GM23338 (cell line): Measurements from ENCODE around the gene HACL1. TPM values are rescaled to one million over a fixed set of nuclear protein-coding genes. Genes with fewer than 3 reads are reported as not detected.
A peak's percentile ranks its signal among the peaks of the same experiment; 100 is the strongest.

Source experiments
- ATAC-seq: fragments of 200-7000 bp; cut with Tn5 transposase; 3 replicates; pipeline ENCODE4 v1.9.1; 2020
- DNase-seq: peaks from one replicate; pipeline ENCODE4 v3.0.0-alpha.2; 2015; ENCODE audit warnings: low spot score
- H2AFZ ChIP-seq: fragments of 200-600 bp; sonication (generic); 2 replicates; pipeline ENCODE4 v1.8.0; 2016; ENCODE audit warnings: antibody characterized with exemption, mild to moderate bottlenecking, moderate library complexity
- H3F3A ChIP-seq: fragments of 200-600 bp; sonication (generic); replicated peaks from 2 replicates; pipeline ENCODE4 v1.8.0; 2017; ENCODE audit warnings: antibody characterized with exemption, mixed run types, low read depth
- H3K27ac ChIP-seq: fragments of 200-600 bp; sonication (generic); 2 replicates; pipeline ENCODE4 v1.6.1; 2016; ENCODE audit warnings: low read depth
- H3K27me3 ChIP-seq: fragments of 200-600 bp; sonication (generic); 2 replicates; pipeline ENCODE4 v1.8.0; 2016; ENCODE audit warnings: mild to moderate bottlenecking, mixed run types, moderate library complexity; ENCODE audit not compliant: insufficient read depth
- H3K36me3 ChIP-seq: fragments of 200-600 bp; sonication (generic); 2 replicates; pipeline ENCODE4 v1.8.0; 2016; ENCODE audit warnings: mild to moderate bottlenecking; ENCODE audit not compliant: insufficient read depth
- H3K4me1 ChIP-seq: fragments of 200-600 bp; sonication (generic); 2 replicates; pipeline ENCODE4 v1.8.0; 2016; ENCODE audit warnings: mild to moderate bottlenecking, moderate library complexity; ENCODE audit not compliant: insufficient read depth
- H3K4me2 ChIP-seq: fragments of 200-600 bp; sonication (generic); 2 replicates; pipeline ENCODE4 v1.7.1; 2017; ENCODE audit warnings: mixed run types
- H3K4me3 ChIP-seq: fragments of 200-600 bp; sonication (generic); 2 replicates; pipeline ENCODE4 v1.6.1; 2016; ENCODE audit warnings: mixed run types
- H3K79me2 ChIP-seq: fragments of 200-600 bp; sonication (generic); replicated peaks from 2 replicates; pipeline ENCODE4 v1.8.0; 2017; ENCODE audit warnings: mild to moderate bottlenecking; ENCODE audit not compliant: insufficient read depth
- H3K9me2 ChIP-seq: fragments of 200-600 bp; sonication (generic); 2 replicates; pipeline ENCODE4 v1.8.0; 2017; ENCODE audit not compliant: insufficient read depth
- H4K20me1 ChIP-seq: fragments of 200-600 bp; sonication (generic); replicated peaks from 2 replicates; pipeline ENCODE4 v1.8.0; 2017; ENCODE audit warnings: mild to moderate bottlenecking; ENCODE audit not compliant: insufficient read depth
- H3K27ac Mint-ChIP-seq: 2 replicates; pipeline ENCODE4 v1.8.0; 2020; ENCODE audit warnings: inconsistent platforms, mild to moderate bottlenecking, moderate library complexity, mixed read lengths
- H3K27me3 Mint-ChIP-seq: 3 replicates; pipeline ENCODE4 v1.8.0; 2022; ENCODE audit warnings: low read depth, mild to moderate bottlenecking, moderate library complexity, mixed read lengths, inconsistent platforms; ENCODE audit not compliant: insufficient read depth, poor library complexity
- H3K36me3 Mint-ChIP-seq: 3 replicates; pipeline ENCODE4 v1.8.0; 2021; ENCODE audit warnings: low read depth, mild to moderate bottlenecking, inconsistent platforms, moderate library complexity, mixed read lengths
- H3K4me1 Mint-ChIP-seq: 3 replicates; pipeline ENCODE4 v1.8.0; 2020; ENCODE audit warnings: mild to moderate bottlenecking, inconsistent platforms, mixed read lengths
- H3K4me3 Mint-ChIP-seq: 3 replicates; pipeline ENCODE4 v1.8.0; 2021; ENCODE audit warnings: moderate library complexity, mild to moderate bottlenecking, inconsistent platforms, mixed read lengths
- H3K9me3 Mint-ChIP-seq: 3 replicates; pipeline ENCODE4 v1.8.0; 2020; ENCODE audit warnings: moderate library complexity, mild to moderate bottlenecking, inconsistent platforms, mixed read lengths
- CTCF ChIP-seq, 2 experiments: fragments of 200-600 bp in 1 of 2; sonication (generic) in 1 of 2; conservative IDR thresholded peaks; 2 replicates each; pipeline versions ENCODE4 v1.5.1 to v1.6.1; 2016 to 2017; ENCODE audit warnings: antibody characterized with exemption in 2 of 2, low read depth in 2 of 2, mild to moderate bottlenecking in 2 of 2, moderate library complexity in 1 of 2
- ETS1 ChIP-seq: IDR thresholded peaks from 2 replicates; pipeline ENCODE4 v1.6.1; 2016; ENCODE audit warnings: antibody characterized with exemption
- EZH2 ChIP-seq: fragments of 200-600 bp; sonication (generic); IDR thresholded peaks from one replicate; pipeline ENCODE4 v1.8.0; 2017; ENCODE audit warnings: antibody characterized with exemption, mild to moderate bottlenecking, low read depth; ENCODE audit not compliant: unreplicated experiment
- JUNB ChIP-seq: IDR thresholded peaks from one replicate; pipeline ENCODE4 v1.6.1; 2016; ENCODE audit warnings: antibody characterized with exemption; ENCODE audit not compliant: unreplicated experiment
- NANOG ChIP-seq: IDR thresholded peaks from 2 replicates; pipeline ENCODE4 v1.6.1; 2016; ENCODE audit warnings: antibody characterized with exemption, borderline replicate concordance
- REST ChIP-seq: IDR thresholded peaks from one replicate; pipeline ENCODE4 v1.6.1; 2018; ENCODE audit warnings: antibody characterized with exemption; ENCODE audit not compliant: unreplicated experiment
- STAT1 ChIP-seq: IDR thresholded peaks from one replicate; pipeline ENCODE4 v1.6.1; 2016; ENCODE audit warnings: antibody characterized with exemption; ENCODE audit not compliant: unreplicated experiment
- ZNF331 ChIP-seq: fragments of 250-450 bp; sonication (Bioruptor Pico); IDR thresholded peaks from 2 replicates; pipeline ENCODE4 v1.5.0; 2020; ENCODE audit warnings: low read depth, mild to moderate bottlenecking, moderate library complexity
- ZNF462 ChIP-seq: fragments of 250-450 bp; sonication (Bioruptor Pico); IDR thresholded peaks from 2 replicates; pipeline ENCODE4 v1.5.0; 2020; ENCODE audit warnings: mild to moderate bottlenecking, moderate library complexity
- polyA plus RNA-seq: library from polyadenylated mRNA; unstranded; fragments of >200 nt; fragmentation: Nextera tagmentation; extraction: Ambion mirVana; gene quantifications from 2 replicates; pipeline ENCODE4 v1.2.1, GENCODE V29; 2016
- total RNA-seq: library from RNA; depleted of rRNA; stranded (reverse); fragments of >200 nt; shearing (Covaris generic); gene quantifications from 2 replicates; pipeline ENCODE4 v1.2.3, GENCODE V29; 2014

The HACL1 gene
- total and polyA plus RNA-seq, 2 experiments from 2014 or later, result 19.6 to 33.5 TPM

- Histone ChIP-seq H3K4me1 (no peaks in the 10 kb centered on the region), H3F3A (no peaks in the 10 kb centered on the region; the same call in 1 of the 2 replicates), H3K36me3 (peaks cover 2% of the 10 kb centered on the region; the same call in 1 of the 2 replicates), H3K27ac (no peak overlapping the region), H3K9me2 (no peaks in the 10 kb centered on the region; the same call in 1 of the 2 replicates), H3K4me3 (no peak overlapping the region), H3K79me2 (no peaks in the 10 kb centered on the region; the same call in 1 of the 2 replicates), H3K4me2 (no peak overlapping the region), H3K27me3 (no peaks in the 10 kb centered on the region), H2AFZ (no peak overlapping the region), H4K20me1 (no peaks in the 10 kb centered on the region; the same call in none of the 2 replicates)
- Mint-ChIP-seq H3K27me3 (no peaks in the 10 kb centered on the region), H3K27ac (peak overlapping the region; percentile 63; the same call in 1 of the 2 replicates), H3K9me3 (no peaks in the 10 kb centered on the region), H3K4me3 (no peak overlapping the region), H3K36me3 (peaks cover 22% of the 10 kb centered on the region), H3K4me1 (peaks cover 6% of the 10 kb centered on the region; the same call in 1 of the 3 replicates)
- TF ChIP-seq REST (no peak), CTCF (conservative IDR thresholded peaks at IDR 0.05; ENCODE audit: low read depth in 2 of 2) (peak; percentile 41 to 73), EZH2 (no peak)
- ATAC-seq (peak; percentile 93), DNase-seq (peak; percentile 82)
Measured at GRCh38 chr3:15557511-15557946, 43.8 kb downstream of the HACL1 start.

GRCh38 chr3:15556512-15556911 lies 44.9 kb downstream of the HACL1 start:
- Histone ChIP-seq H3F3A (no peaks in the 10 kb centered on the region; the same call in 1 of the 2 replicates), H4K20me1 (no peaks in the 10 kb centered on the region; the same call in none of the 2 replicates), H3K4me2 (no peak overlapping the region), H2AFZ (no peak overlapping the region), H3K36me3 (no peaks in the 10 kb centered on the region; the same call in 1 of the 2 replicates), H3K4me3 (no peak overlapping the region), H3K27ac (no peak overlapping the region), H3K27me3 (no peaks in the 10 kb centered on the region), H3K4me1 (no peaks in the 10 kb centered on the region), H3K9me2 (no peaks in the 10 kb centered on the region; the same call in 1 of the 2 replicates), H3K79me2 (no peaks in the 10 kb centered on the region; the same call in 1 of the 2 replicates)
- H3K27ac Mint-ChIP-seq, result no peak overlapping the region
- DNase-seq, result no peak
- no peaks in the 10 kb centered on the region for H3K27me3 Mint-ChIP-seq
- H3K4me3 Mint-ChIP-seq, result no peak overlapping the region
- ATAC-seq, result no peak
- H3K36me3 Mint-ChIP-seq, result peaks cover 15% of the 10 kb centered on the region
- peaks cover 6% of the 10 kb centered on the region; the same call in 1 of the 3 replicates for H3K4me1 Mint-ChIP-seq
- no peaks in the 10 kb centered on the region for H3K9me3 Mint-ChIP-seq
- TF ChIP-seq STAT1 (no peak), JUNB (no peak), ETS1 (no peak), NANOG (no peak), ZNF331 (CRISPR knock-in tag) (no peak), ZNF462 (CRISPR knock-in tag) (no peak)
